ENCODE data around the gene CPNE7. TPM values are rescaled to one million over a fixed set of nuclear protein-coding genes. Genes with fewer than 3 reads are reported as not detected.

CPNE7 gene
- total and polyA plus RNA-seq, 7 experiments from 2014 or later: 0.39 to 5.2 TPM; not detected in 5

GRCh38 chr16:89618109-89618998, 42.8 kb downstream of the CPNE7 start:
- Histone ChIP-seq H3K27ac (ENCODE audit: low read depth, low read length) (no peak overlapping the region), H3K4me3 (ENCODE audit: low read length) (no peak overlapping the region), H3K27me3 (ENCODE audit: control insufficient read depth in 2 of 2, insufficient read depth in 2 of 2, low read length in 2 of 2) (no peaks in the 10 kb centered on the region), H3K9me3 (ENCODE audit: control insufficient read depth in 2 of 3, low read length in 3 of 3) (no peaks in the 10 kb centered on the region), H3K36me3 (ENCODE audit: control insufficient read depth in 2 of 3, insufficient read depth in 3 of 3, low read length in 3 of 3) (no peaks in the 10 kb centered on the region), H3K4me1 (ENCODE audit: control insufficient read depth in 2 of 2, insufficient read depth in 2 of 2, low read length in 2 of 2) (peaks cover 0 to 10% of the 10 kb centered on the region in 2 donors)
- H3K4me3 Mint-ChIP-seq: no peak overlapping the region
- H3K4me1 Mint-ChIP-seq: peaks cover 6 to 18% (median 13%) of the 10 kb centered on the region in 7 donors
- H3K36me3 Mint-ChIP-seq: peaks cover 0 to 4% (median 0%) of the 10 kb centered on the region in 5 donors
- ATAC-seq (no peak), DNase-seq (no peak)
- POLR2A ChIA-PET: no interaction called here
- H3K27me3 Mint-ChIP-seq: peaks cover 0 to 4% (median 1%) of the 10 kb centered on the region in 5 donors
- H3K9me3 Mint-ChIP-seq: peaks cover 0 to 8% (median 0%) of the 10 kb centered on the region in 11 donors
- no peak overlapping the region for H3K27ac Mint-ChIP-seq
- CTCF ChIA-PET: no interaction called here
- intact Hi-C loops (cut with micrococcal nuclease): no loop called here

- no peaks in the 10 kb centered on the region for H3K9me3 ChIP-seq (ENCODE audit: control insufficient read depth in 2 of 3, low read length in 3 of 3)
- ChIA-PET CTCF (no interaction called here), POLR2A (no interaction called here)
- peaks cover 0 to 10% of the 10 kb centered on the region in 2 donors for H3K4me1 ChIP-seq (ENCODE audit: control insufficient read depth in 2 of 2, insufficient read depth in 2 of 2, low read length in 2 of 2)
- DNase-seq (no peak), ATAC-seq (no peak)
- no peak overlapping the region for H3K27ac ChIP-seq (ENCODE audit: low read depth, low read length)
- no peaks in the 10 kb centered on the region for H3K36me3 ChIP-seq (ENCODE audit: control insufficient read depth in 2 of 3, insufficient read depth in 3 of 3, low read length in 3 of 3)
- H3K4me3 Mint-ChIP-seq: no peak overlapping the region
- H3K27me3 Mint-ChIP-seq: peaks cover 0 to 12% (median 10%) of the 10 kb centered on the region in 5 donors
- H3K36me3 Mint-ChIP-seq: peaks cover 0 to 4% (median 0%) of the 10 kb centered on the region in 5 donors
- H3K27me3 ChIP-seq (ENCODE audit: control insufficient read depth in 2 of 2, insufficient read depth in 2 of 2, low read length in 2 of 2): no peaks in the 10 kb centered on the region
- peaks cover 0 to 8% (median 0%) of the 10 kb centered on the region in 11 donors for H3K9me3 Mint-ChIP-seq
- intact Hi-C loops (cut with micrococcal nuclease): no loop called here
- H3K4me1 Mint-ChIP-seq: peaks cover 6 to 20% (median 13%) of the 10 kb centered on the region in 7 donors
- no peak overlapping the region for H3K27ac Mint-ChIP-seq
- no peak overlapping the region for H3K4me3 ChIP-seq (ENCODE audit: low read length)
Measured at GRCh38 chr16:89619840-89620239, 44.3 kb downstream of the CPNE7 start.

- DNase-seq (no peak), ATAC-seq (no peak)
- CTCF ChIA-PET: no interaction called here
- H3K27me3 Mint-ChIP-seq: peaks cover 0 to 16% (median 10%) of the 10 kb centered on the region in 5 donors
- no peak overlapping the region for H3K27ac Mint-ChIP-seq
- H3K27me3 ChIP-seq (ENCODE audit: control insufficient read depth in 2 of 2, insufficient read depth in 2 of 2, low read length in 2 of 2): no peaks in the 10 kb centered on the region
- H3K4me1 ChIP-seq (ENCODE audit: control insufficient read depth in 2 of 2, insufficient read depth in 2 of 2, low read length in 2 of 2): peaks cover 0 to 10% of the 10 kb centered on the region in 2 donors
- peaks cover 6 to 18% (median 13%) of the 10 kb centered on the region in 7 donors for H3K4me1 Mint-ChIP-seq
- POLR2A ChIA-PET: no interaction called here
- peaks cover 0 to 4% (median 0%) of the 10 kb centered on the region in 5 donors for H3K36me3 Mint-ChIP-seq
- H3K27ac ChIP-seq (ENCODE audit: low read depth, low read length): no peak overlapping the region
- no peaks in the 10 kb centered on the region for H3K9me3 ChIP-seq (ENCODE audit: control insufficient read depth in 2 of 3, low read length in 3 of 3)
- no peak overlapping the region for H3K4me3 Mint-ChIP-seq
- intact Hi-C loops (cut with micrococcal nuclease): no loop called here
- H3K36me3 ChIP-seq (ENCODE audit: control insufficient read depth in 2 of 3, insufficient read depth in 3 of 3, low read length in 3 of 3): no peaks in the 10 kb centered on the region
- H3K9me3 Mint-ChIP-seq: peaks cover 0 to 8% (median 0%) of the 10 kb centered on the region in 11 donors
- H3K4me3 ChIP-seq (ENCODE audit: low read length): no peak overlapping the region
Measured at GRCh38 chr16:89620406-89620841, 44.9 kb downstream of the CPNE7 start.

- POLR2A ChIA-PET: no interaction called here
- H3K4me1 ChIP-seq (ENCODE audit: control insufficient read depth in 2 of 2, insufficient read depth in 2 of 2, low read length in 2 of 2): peaks cover 0 to 10% of the 10 kb centered on the region in 2 donors
- no peak overlapping the region for H3K27ac ChIP-seq (ENCODE audit: low read depth, low read length)
- no peak for ATAC-seq
- H3K36me3 ChIP-seq (ENCODE audit: control insufficient read depth in 2 of 3, insufficient read depth in 3 of 3, low read length in 3 of 3): no peaks in the 10 kb centered on the region
- H3K4me3 ChIP-seq (ENCODE audit: low read length): no peak overlapping the region
- H3K36me3 Mint-ChIP-seq: peaks cover 0 to 4% (median 0%) of the 10 kb centered on the region in 5 donors
- peaks cover 0 to 8% (median 0%) of the 10 kb centered on the region in 11 donors for H3K9me3 Mint-ChIP-seq
- CTCF ChIA-PET: no interaction called here
- no peaks in the 10 kb centered on the region for H3K27me3 ChIP-seq (ENCODE audit: control insufficient read depth in 2 of 2, insufficient read depth in 2 of 2, low read length in 2 of 2)
- no peaks in the 10 kb centered on the region for H3K9me3 ChIP-seq (ENCODE audit: control insufficient read depth in 2 of 3, low read length in 3 of 3)
- DNase-seq: no peak
- peaks cover 6 to 16% (median 11%) of the 10 kb centered on the region in 7 donors for H3K4me1 Mint-ChIP-seq
- peak overlapping the region in 1 of 9 donors; percentile 55 for H3K27ac Mint-ChIP-seq
- no peak overlapping the region for H3K4me3 Mint-ChIP-seq
- H3K27me3 Mint-ChIP-seq: peaks cover 0 to 16% (median 10%) of the 10 kb centered on the region in 5 donors
- intact Hi-C loops (cut with micrococcal nuclease): no loop called here
Measured at GRCh38 chr16:89621136-89621697, 45.7 kb downstream of the CPNE7 start.

GRCh38 chr16:89621698-89622409, 46.3 kb downstream of the CPNE7 start:
- H3K27ac ChIP-seq (ENCODE audit: low read depth, low read length): no peak overlapping the region
- H3K36me3 Mint-ChIP-seq: no peaks in the 10 kb centered on the region
- CTCF ChIA-PET: no interaction called here
- DNase-seq: no peak
- no peaks in the 10 kb centered on the region for H3K9me3 ChIP-seq (ENCODE audit: control insufficient read depth in 2 of 3, low read length in 3 of 3)
- H3K36me3 ChIP-seq (ENCODE audit: control insufficient read depth in 2 of 3, insufficient read depth in 3 of 3, low read length in 3 of 3): no peaks in the 10 kb centered on the region
- H3K4me1 ChIP-seq (ENCODE audit: control insufficient read depth in 2 of 2, insufficient read depth in 2 of 2, low read length in 2 of 2): peaks cover 0 to 5% of the 10 kb centered on the region in 2 donors
- POLR2A ChIA-PET: no interaction called here
- no peak overlapping the region for H3K27ac Mint-ChIP-seq
- peaks cover 2 to 9% (median 5%) of the 10 kb centered on the region in 7 donors for H3K4me1 Mint-ChIP-seq
- intact Hi-C loops (cut with micrococcal nuclease): no loop called here
- H3K4me3 ChIP-seq (ENCODE audit: low read length): no peak overlapping the region
- H3K9me3 Mint-ChIP-seq: peaks cover 0 to 4% (median 0%) of the 10 kb centered on the region in 11 donors
- H3K4me3 Mint-ChIP-seq: no peak overlapping the region
- H3K27me3 Mint-ChIP-seq: peaks cover 0 to 16% (median 10%) of the 10 kb centered on the region in 5 donors
- ATAC-seq: no peak
- H3K27me3 ChIP-seq (ENCODE audit: control insufficient read depth in 2 of 2, insufficient read depth in 2 of 2, low read length in 2 of 2): no peaks in the 10 kb centered on the region

- POLR2A ChIA-PET: no interaction called here
- DNase-seq: no peak
Measured at GRCh38 chr16:89623511-89624261, 48.1 kb downstream of the CPNE7 start.

More at GRCh38 chr16:89623511-89624261, 48.1 kb downstream of the CPNE7 start:
- no peak for ATAC-seq
- CTCF ChIA-PET: no interaction called here
- no peaks in the 10 kb centered on the region for H3K4me1 ChIP-seq (ENCODE audit: control insufficient read depth in 2 of 2, insufficient read depth in 2 of 2, low read length in 2 of 2)
- no peaks in the 10 kb centered on the region for H3K36me3 Mint-ChIP-seq
- peaks cover 0 to 4% (median 0%) of the 10 kb centered on the region in 7 donors for H3K4me1 Mint-ChIP-seq
- H3K9me3 ChIP-seq (ENCODE audit: control insufficient read depth in 2 of 3, low read length in 3 of 3): no peaks in the 10 kb centered on the region
- peaks cover 0 to 2% (median 0%) of the 10 kb centered on the region in 11 donors for H3K9me3 Mint-ChIP-seq
- no peaks in the 10 kb centered on the region for H3K36me3 ChIP-seq (ENCODE audit: control insufficient read depth in 2 of 3, insufficient read depth in 3 of 3, low read length in 3 of 3)
- H3K27ac Mint-ChIP-seq: no peak overlapping the region
- no peak overlapping the region for H3K4me3 Mint-ChIP-seq
- H3K27ac ChIP-seq (ENCODE audit: low read depth, low read length): no peak overlapping the region
- peaks cover 0 to 16% (median 10%) of the 10 kb centered on the region in 5 donors for H3K27me3 Mint-ChIP-seq
- H3K4me3 ChIP-seq (ENCODE audit: low read length): no peak overlapping the region
- intact Hi-C loops (cut with micrococcal nuclease): no loop called here
- H3K27me3 ChIP-seq (ENCODE audit: control insufficient read depth in 2 of 2, insufficient read depth in 2 of 2, low read length in 2 of 2): no peaks in the 10 kb centered on the region

Data from naive thymus-derived CD4-positive, alpha-beta T cell (primary cell).